Common myeloid progenitor, CD34-positive (primary cell): ENCODE measurements around the gene MLLT3.

Experiments used
- CTCF ChIA-PET: fragments of 350-600 bp; sonication (Branson Sonifier 250); formaldehyde crosslinking; loops from one replicate; lab custom pipeline; 2021; ENCODE audit warnings: antibody characterized with exemption; lab: Charles Lee
- POLR2A ChIA-PET: fragments of 350-600 bp; sonication (Branson Sonifier 250); formaldehyde crosslinking; loops from one replicate; lab custom pipeline; 2021; ENCODE audit warnings: antibody characterized with exemption; lab: Charles Lee
- DNase-seq, 3 donors: peaks; one replicate each; pipeline versions ENCODE4 v3.0.0 to v3.0.0-alpha.2; 2013
- H3K27ac ChIP-seq, 2 experiments: 1 replicate in 1 of 2; 2 replicates in 1 of 2; pipeline ENCODE4 v1.7.0; 2013; ENCODE audit warnings: inconsistent platforms in 2 of 2, low read length in 2 of 2, mild to moderate bottlenecking in 2 of 2, low read depth in 1 of 2, moderate library complexity in 1 of 2; ENCODE audit not compliant: severe bottlenecking in 2 of 2, insufficient read depth in 1 of 2, poor library complexity in 1 of 2
- H3K27me3 ChIP-seq, 5 experiments: replicated peaks in 2 of 5; 1 replicate in 3 of 5; 2 replicates in 2 of 5; pipeline versions ENCODE4 v1.6.1 to v1.7.0; 2013; ENCODE audit warnings: low read length in 4 of 5, mild to moderate bottlenecking in 2 of 5, moderate library complexity in 2 of 5, inconsistent platforms in 1 of 5; ENCODE audit not compliant: insufficient read depth in 5 of 5, control insufficient read depth in 4 of 5
- H3K36me3 ChIP-seq, 4 experiments: 1 replicate in 2 of 4; 2 replicates in 2 of 4; pipeline versions ENCODE4 v1.6.1 to v1.7.0; 2013; ENCODE audit warnings: low read length in 3 of 4, control low read depth in 1 of 4, mild to moderate bottlenecking in 1 of 4; ENCODE audit not compliant: control insufficient read depth in 4 of 4, insufficient read depth in 4 of 4
- H3K4me1 ChIP-seq, 4 experiments: 1 replicate in 3 of 4; 2 replicates in 1 of 4; pipeline versions ENCODE4 v1.6.1 to v1.7.1; 2013; ENCODE audit warnings: low read length in 3 of 4, mild to moderate bottlenecking in 3 of 4, control low read depth in 1 of 4, inconsistent platforms in 1 of 4, moderate library complexity in 1 of 4; ENCODE audit not compliant: control insufficient read depth in 4 of 4, insufficient read depth in 4 of 4; ENCODE audit errors: control extremely low read depth in 1 of 4
- H3K4me3 ChIP-seq, 7 experiments: 1 replicate in 4 of 7; 2 replicates in 3 of 7; pipeline versions ENCODE4 v1.5.1 to v1.7.0; 2013; ENCODE audit warnings: mild to moderate bottlenecking in 7 of 7, low read length in 6 of 7, moderate library complexity in 6 of 7, inconsistent platforms in 2 of 7, low read depth in 2 of 7, control low read depth in 1 of 7; ENCODE audit not compliant: insufficient read depth in 4 of 7, control insufficient read depth in 1 of 7; ENCODE audit errors: extremely low read depth in 1 of 7
- H3K9me3 ChIP-seq, 5 experiments: 1 replicate in 4 of 5; 2 replicates in 1 of 5; pipeline versions ENCODE4 v1.6.1 to v1.7.1; 2013; ENCODE audit warnings: low read length in 4 of 5, mild to moderate bottlenecking in 2 of 5, inconsistent platforms in 1 of 5, low read depth in 1 of 5, moderate library complexity in 1 of 5; ENCODE audit not compliant: control insufficient read depth in 4 of 5, insufficient read depth in 2 of 5; ENCODE audit errors: control extremely low read depth in 1 of 5
- WGBS: methylation state at CpG from one replicate; pipeline ENCODE4 v1.1.5; 2013; ENCODE audit not compliant: insufficient coverage; 5-methylcytosine and 5-hydroxymethylcytosine counted together

The MLLT3 gene

GRCh38 chr9:20479419-20480155 lies 142.7 kb downstream of the MLLT3 start:
- no peak overlapping the region for H3K27ac ChIP-seq
- no peaks in the 10 kb centered on the region for H3K9me3 ChIP-seq
- H3K4me3 ChIP-seq, result no peak overlapping the region
- POLR2A ChIA-PET, result no interaction called here
- WGBS, result no CpG with 5 or more reads among the region's 2 CpGs
- no peak for DNase-seq
- no peaks in the 10 kb centered on the region for H3K27me3 ChIP-seq
- peaks cover 0 to 3% (median 0%) of the 10 kb centered on the region in 4 experiments for H3K36me3 ChIP-seq
- H3K4me1 ChIP-seq, result no peaks in the 10 kb centered on the region
- CTCF ChIA-PET, result no interaction called here

- H3K36me3 ChIP-seq, result peaks cover 0 to 3% (median 0%) of the 10 kb centered on the region in 4 experiments
- no peak overlapping the region for H3K27ac ChIP-seq
- no peak overlapping the region for H3K4me3 ChIP-seq
- no peaks in the 10 kb centered on the region for H3K27me3 ChIP-seq
- POLR2A ChIA-PET, result no interaction called here
- no peak for DNase-seq
- H3K4me1 ChIP-seq, result no peaks in the 10 kb centered on the region
- CTCF ChIA-PET, result no interaction called here
- no peaks in the 10 kb centered on the region for H3K9me3 ChIP-seq
- 100% methylated on average over 1 of the region's 2 CpGs for WGBS
Measured at GRCh38 chr9:20478786-20479185, 143.5 kb downstream of the MLLT3 start.

- Histone ChIP-seq H3K27ac (no peak overlapping the region), H3K36me3 (peaks cover 0 to 3% (median 0%) of the 10 kb centered on the region in 4 experiments), H3K27me3 (no peaks in the 10 kb centered on the region), H3K9me3 (no peaks in the 10 kb centered on the region), H3K4me3 (no peak overlapping the region), H3K4me1 (no peaks in the 10 kb centered on the region)
- CTCF ChIA-PET, result interaction anchor here (1.0 kb wide), 1 partner anchor 10 kb away, joined by 3 read pairs; no protein-coding TSS in a partner anchor
- DNase-seq, result no peak
- WGBS, result 100% methylated on average over 4 of the region's 7 CpGs
- POLR2A ChIA-PET, result no interaction called here
Measured at GRCh38 chr9:20477940-20478620, 144.2 kb downstream of the MLLT3 start.

- POLR2A ChIA-PET, result no interaction called here
- Histone ChIP-seq H3K27ac (no peak overlapping the region), H3K36me3 (peaks cover 0 to 3% (median 0%) of the 10 kb centered on the region in 4 experiments), H3K9me3 (no peaks in the 10 kb centered on the region), H3K27me3 (no peaks in the 10 kb centered on the region), H3K4me3 (no peak overlapping the region), H3K4me1 (no peaks in the 10 kb centered on the region)
- no peak for DNase-seq
- CTCF ChIA-PET, result interaction anchor here (1.0 kb wide), 1 partner anchor 9 kb away, joined by 3 read pairs; no protein-coding TSS in a partner anchor
- WGBS, result 89% methylated on average over 1 of the region's 2 CpGs
Measured at GRCh38 chr9:20476912-20477521, 145.3 kb downstream of the MLLT3 start.

GRCh38 chr9:20474496-20474895 lies 147.8 kb downstream of the MLLT3 start:
- Histone ChIP-seq H3K27me3 (no peaks in the 10 kb centered on the region), H3K36me3 (no peaks in the 10 kb centered on the region), H3K27ac (no peak overlapping the region), H3K4me3 (no peak overlapping the region), H3K9me3 (peaks cover 0 to under 1% (median 0%) of the 10 kb centered on the region in 5 experiments), H3K4me1 (no peaks in the 10 kb centered on the region)
- DNase-seq, result no peak
- WGBS, result 100% methylated on average over 2 of the region's 5 CpGs
- ChIA-PET CTCF (interaction anchor here (1.2 to 1.6 kb wide), 4 partner anchors 9 to 122 kb away, joined by 3 to 5 read pairs (median 3); no protein-coding TSS in a partner anchor), POLR2A (interaction anchor here (0.6 kb wide), 1 partner anchor 394 kb away, joined by 3 read pairs; no protein-coding TSS in a partner anchor)

- H3K27ac ChIP-seq, result no peak overlapping the region
- H3K9me3 ChIP-seq, result peaks cover 0 to 6% (median 0%) of the 10 kb centered on the region in 5 experiments
- ChIA-PET POLR2A (no interaction called here), CTCF (interaction anchor here (1.2 kb wide), 1 partner anchor 37 kb away, joined by 3 read pairs; no protein-coding TSS in a partner anchor)
- no peak overlapping the region for H3K4me3 ChIP-seq
- no peaks in the 10 kb centered on the region for H3K36me3 ChIP-seq
- DNase-seq, result no peak
- no peaks in the 10 kb centered on the region for H3K27me3 ChIP-seq
- no peaks in the 10 kb centered on the region for H3K4me1 ChIP-seq
Measured at GRCh38 chr9:20473515-20474013, 148.7 kb downstream of the MLLT3 start.
